ENCODE data around the gene CHRNB4.
"Not testable (repeated sequence)": the region's sequence is repeated elsewhere in the genome, so short reads cannot be mapped to it uniquely, and the experiment has no call there.

The CHRNB4 gene

GRCh38 chr15:78618064-78618463 lies 22.9 kb downstream of the CHRNB4 start:
- no peak overlapping the region for H3K4me3 ChIP-seq (ENCODE audit: low read depth, low read length)

GRCh38 chr15:78617516-78617915 lies 23.5 kb downstream of the CHRNB4 start:
- H3K4me3 ChIP-seq (ENCODE audit: low read depth, low read length) = no peak overlapping the region

GRCh38 chr15:78617076-78617475 lies 23.9 kb downstream of the CHRNB4 start:
- H3K4me3 ChIP-seq (ENCODE audit: low read depth, low read length) = no peak overlapping the region

GRCh38 chr15:78616506-78616905 lies 24.5 kb downstream of the CHRNB4 start:
- H3K4me3 ChIP-seq (ENCODE audit: low read depth, low read length) = no peak overlapping the region

GRCh38 chr15:78615151-78615589 lies 25.8 kb downstream of the CHRNB4 start:
- H3K4me3 ChIP-seq (ENCODE audit: low read depth, low read length) = no peak overlapping the region

- H3K4me3 ChIP-seq (ENCODE audit: low read depth, low read length) = no peak overlapping the region
These were observed 27.0 kb downstream of the CHRNB4 start for GRCh38 chr15:78614021-78614420.

- not testable (repeated sequence) for H3K4me3 ChIP-seq (ENCODE audit: low read depth, low read length)
These were observed 31.5 kb downstream of the CHRNB4 start for GRCh38 chr15:78609551-78609950.

GRCh38 chr15:78605680-78606079 lies 35.3 kb downstream of the CHRNB4 start:
- H3K4me3 ChIP-seq (ENCODE audit: low read depth, low read length) = no peak overlapping the region

- no peak overlapping the region for H3K4me3 ChIP-seq (ENCODE audit: low read depth, low read length)
These were observed 35.8 kb downstream of the CHRNB4 start for GRCh38 chr15:78605201-78605600.

- H3K4me3 ChIP-seq (ENCODE audit: low read depth, low read length) = no peak overlapping the region
These were observed 36.6 kb downstream of the CHRNB4 start for GRCh38 chr15:78604420-78604819.

GRCh38 chr15:78603467-78603866 lies 37.5 kb downstream of the CHRNB4 start:
- H3K4me3 ChIP-seq (ENCODE audit: low read depth, low read length) = no peak overlapping the region

- no peak overlapping the region for H3K4me3 ChIP-seq (ENCODE audit: low read depth, low read length)
These were observed 41.8 kb downstream of the CHRNB4 start for GRCh38 chr15:78599189-78599588.

- no peak overlapping the region for H3K4me3 ChIP-seq (ENCODE audit: low read depth, low read length)
These were observed 42.7 kb downstream of the CHRNB4 start for GRCh38 chr15:78598348-78598747.

GRCh38 chr15:78597583-78597982 lies 43.4 kb downstream of the CHRNB4 start:
- no peak overlapping the region for H3K4me3 ChIP-seq (ENCODE audit: low read depth, low read length)

- H3K4me3 ChIP-seq (ENCODE audit: low read depth, low read length) = no peak overlapping the region
These were observed 66.1 kb downstream of the CHRNB4 start for GRCh38 chr15:78574944-78575343.

Data from iPS-11a (cell line).